Measurements from ENCODE around the gene FAAP100. TPM values are rescaled to one million over a fixed set of nuclear protein-coding genes. Genes with fewer than 3 reads are reported as not detected.

Gene FAAP100
- total RNA-seq, 1 donor from 2014 or later, result 37.2 TPM

DNA sequence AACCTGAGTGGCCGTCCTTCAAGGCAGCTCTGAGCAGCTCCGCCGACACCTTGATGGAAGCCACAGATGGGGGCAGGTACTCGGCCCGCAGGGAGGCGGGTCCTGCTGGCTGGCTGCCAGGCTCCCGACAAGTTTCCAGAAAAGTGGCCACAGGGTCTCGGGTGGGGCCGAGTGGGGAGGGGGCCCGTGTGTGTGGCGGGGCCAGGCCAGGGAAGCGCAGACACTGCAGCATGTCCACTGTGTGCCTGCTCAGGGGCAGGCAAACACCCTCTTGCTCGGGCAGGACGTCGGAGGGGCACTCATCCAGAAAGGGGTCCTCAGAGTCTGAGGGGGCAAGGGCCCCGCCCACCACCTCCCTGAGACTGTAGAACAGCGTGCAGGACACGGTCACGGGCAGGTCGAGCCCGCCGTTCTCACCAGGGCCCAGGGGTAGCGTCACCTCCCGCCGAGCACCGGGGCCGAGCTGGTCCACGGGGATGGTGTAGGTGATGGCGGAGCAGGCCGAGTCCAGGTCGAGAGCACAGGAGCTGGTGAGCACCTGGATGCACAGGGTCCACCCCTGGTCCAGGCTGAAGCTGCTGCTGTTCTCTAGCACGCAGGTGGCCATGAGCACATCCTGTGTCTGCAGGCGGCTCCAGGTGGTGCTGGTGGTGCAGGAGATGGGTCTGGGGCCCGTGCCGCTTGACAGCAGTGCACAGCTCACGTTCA lies 5.1 kb downstream of the FAAP100 start:
- TF ChIP-seq, protein P1, sequence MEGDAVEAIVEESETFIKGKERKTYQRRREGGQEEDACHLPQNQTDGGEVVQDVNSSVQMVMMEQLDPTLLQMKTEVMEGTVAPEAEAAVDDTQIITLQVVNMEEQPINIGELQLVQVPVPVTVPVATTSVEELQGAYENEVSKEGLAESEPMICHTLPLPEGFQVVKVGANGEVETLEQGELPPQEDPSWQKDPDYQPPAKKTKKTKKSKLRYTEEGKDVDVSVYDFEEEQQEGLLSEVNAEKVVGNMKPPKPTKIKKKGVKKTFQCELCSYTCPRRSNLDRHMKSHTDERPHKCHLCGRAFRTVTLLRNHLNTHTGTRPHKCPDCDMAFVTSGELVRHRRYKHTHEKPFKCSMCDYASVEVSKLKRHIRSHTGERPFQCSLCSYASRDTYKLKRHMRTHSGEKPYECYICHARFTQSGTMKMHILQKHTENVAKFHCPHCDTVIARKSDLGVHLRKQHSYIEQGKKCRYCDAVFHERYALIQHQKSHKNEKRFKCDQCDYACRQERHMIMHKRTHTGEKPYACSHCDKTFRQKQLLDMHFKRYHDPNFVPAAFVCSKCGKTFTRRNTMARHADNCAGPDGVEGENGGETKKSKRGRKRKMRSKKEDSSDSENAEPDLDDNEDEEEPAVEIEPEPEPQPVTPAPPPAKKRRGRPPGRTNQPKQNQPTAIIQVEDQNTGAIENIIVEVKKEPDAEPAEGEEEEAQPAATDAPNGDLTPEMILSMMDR (IDR thresholded peaks at IDR 0.05; ENCODE audit: unreplicated experiment), result no peak
- no peaks in the 10 kb centered on the region for H3K27me3 Mint-ChIP-seq (ENCODE audit: low read depth)

GRCh38 chr17:81545160-81545949 lies 6.8 kb downstream of the FAAP100 start:
- DNase-seq (ENCODE audit: low spot score in 2 of 2, unreplicated experiment in 2 of 2), result no peak
- Mint-ChIP-seq H3K9me3 (no peaks in the 10 kb centered on the region), H3K27me3 (ENCODE audit: low read depth) (no peaks in the 10 kb centered on the region), H3K4me3 (no peak overlapping the region), H3K27ac (no peak overlapping the region), H3K36me3 (peaks cover 14% of the 10 kb centered on the region), H3K4me1 (no peaks in the 10 kb centered on the region)
- TF ChIP-seq, protein P1 (IDR thresholded peaks at IDR 0.05; ENCODE audit: unreplicated experiment), result no peak

More for the DNA sequence above, 5.1 kb downstream of the FAAP100 start:
- Mint-ChIP-seq H3K27ac (no peak overlapping the region), H3K4me1 (peaks cover 8% of the 10 kb centered on the region), H3K4me3 (no peak overlapping the region), H3K9me3 (no peaks in the 10 kb centered on the region), H3K36me3 (peaks cover 14% of the 10 kb centered on the region)
- no peak for DNase-seq (ENCODE audit: low spot score in 2 of 2, unreplicated experiment in 2 of 2)

- Mint-ChIP-seq H3K36me3 (peaks cover 7% of the 10 kb centered on the region), H3K4me1 (no peaks in the 10 kb centered on the region), H3K27ac (no peak overlapping the region), H3K4me3 (no peak overlapping the region), H3K9me3 (no peaks in the 10 kb centered on the region), H3K27me3 (ENCODE audit: low read depth) (no peaks in the 10 kb centered on the region)
- TF ChIP-seq, protein P1 (IDR thresholded peaks at IDR 0.05; ENCODE audit: unreplicated experiment), result no peak
- no peak for DNase-seq (ENCODE audit: low spot score in 2 of 2, unreplicated experiment in 2 of 2)
Measured at GRCh38 chr17:81544281-81544974, 7.7 kb downstream of the FAAP100 start.

DNA sequence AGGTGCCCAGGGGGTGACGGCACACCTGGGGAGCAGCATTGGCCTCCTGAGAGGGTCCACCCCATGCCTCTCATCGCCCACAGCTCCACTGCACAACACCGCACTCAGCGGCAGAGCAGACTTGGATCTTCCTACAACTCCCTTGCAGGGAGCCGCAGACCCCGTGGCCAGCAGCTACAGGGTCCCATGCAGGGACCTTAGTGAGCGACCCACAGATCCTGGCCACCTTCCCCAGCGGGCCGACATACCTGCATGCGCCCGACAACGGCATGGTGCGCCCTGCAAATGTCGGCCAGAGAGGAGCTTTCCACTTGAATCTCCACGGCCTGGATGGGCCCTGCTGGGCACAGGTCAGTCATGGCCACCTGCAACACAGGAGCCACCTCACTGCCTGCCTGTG lies 8.4 kb downstream of the FAAP100 start:
- Mint-ChIP-seq H3K27me3 (ENCODE audit: low read depth) (no peaks in the 10 kb centered on the region), H3K9me3 (no peaks in the 10 kb centered on the region), H3K4me1 (no peaks in the 10 kb centered on the region)

DNA sequence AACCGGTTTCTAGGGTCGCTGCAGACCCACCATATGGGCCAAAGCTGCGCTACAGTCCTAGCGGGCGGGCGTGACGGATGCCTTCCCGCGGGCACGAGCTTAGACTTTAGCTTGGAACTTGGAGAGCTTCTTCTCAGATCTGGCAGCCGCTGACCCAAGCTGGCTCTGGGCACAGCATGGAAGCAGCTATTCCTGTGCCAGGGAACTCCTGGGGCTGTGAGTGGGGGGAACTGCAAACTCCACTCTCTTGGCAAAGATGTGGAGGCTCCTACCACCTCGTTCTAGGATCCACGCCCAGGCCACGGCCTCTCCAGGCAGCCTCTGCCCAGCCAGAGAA lies 8.8 kb downstream of the FAAP100 start:
- TF ChIP-seq, protein P1 (IDR thresholded peaks at IDR 0.05; ENCODE audit: unreplicated experiment), result no peak
- Mint-ChIP-seq H3K36me3 (peaks cover 2% of the 10 kb centered on the region), H3K27me3 (ENCODE audit: low read depth) (peaks cover 2% of the 10 kb centered on the region), H3K4me3 (no peak overlapping the region), H3K4me1 (no peaks in the 10 kb centered on the region), H3K27ac (no peak overlapping the region), H3K9me3 (no peaks in the 10 kb centered on the region)
- DNase-seq (ENCODE audit: low spot score in 2 of 2, unreplicated experiment in 2 of 2), result no peak

More for the DNA sequence above, 8.4 kb downstream of the FAAP100 start:
- TF ChIP-seq, protein P1 (IDR thresholded peaks at IDR 0.05; ENCODE audit: unreplicated experiment), result no peak
- no peak overlapping the region for H3K27ac Mint-ChIP-seq
- H3K4me3 Mint-ChIP-seq, result no peak overlapping the region
- no peak for DNase-seq (ENCODE audit: low spot score in 2 of 2, unreplicated experiment in 2 of 2)
- H3K36me3 Mint-ChIP-seq, result peaks cover 2% of the 10 kb centered on the region
